ENCODE measurements around the gene ZWINT.
A peak's percentile ranks its signal among the peaks of the same experiment; 100 is the strongest.

Gene ZWINT

GRCh38 chr10:56360967-56361612 lies at the start of gene ZWINT:
Gene ZWINT, minus strand, starts transcription at chr10:56361259. Its CDS starts 23 bp downstream, at chr10:56361236.
- TF ChIP-seq CTCF (IDR thresholded peaks at IDR 0.05; ENCODE audit: low read depth, low read length): no peak

GRCh38 chr10:56383806-56384205 lies 22.7 kb upstream of the ZWINT start:
- H3K4me3 ChIP-seq (replicated peaks in 1 of 2; ENCODE audit: low read depth in 2 of 2, low read length in 2 of 2): no peak overlapping the region
- no peak for TF ChIP-seq CTCF (IDR thresholded peaks at IDR 0.05; ENCODE audit: low read depth, low read length)
- no peak for DNase-seq (ENCODE audit: low read depth in 2 of 2)

More at GRCh38 chr10:56360967-56361612, at the start of gene ZWINT:
- peak within 1 kb of the TSS; percentile 79 to 91 for H3K4me3 ChIP-seq (replicated peaks in 1 of 2; ENCODE audit: low read depth in 2 of 2, low read length in 2 of 2)
- DNase-seq (ENCODE audit: low read depth in 2 of 2): peak; percentile 97 to 98

GRCh38 chr10:56370217-56371113 lies 9.4 kb upstream of the ZWINT start:
- no peak for TF ChIP-seq CTCF (IDR thresholded peaks at IDR 0.05; ENCODE audit: low read depth, low read length)
- DNase-seq (ENCODE audit: low read depth in 2 of 2): peak in 1 of 2 donors; percentile 24

GRCh38 chr10:56360583-56360966 lies 484 bp downstream of the ZWINT start:
- H3K4me3 ChIP-seq (replicated peaks in 1 of 2; ENCODE audit: low read depth in 2 of 2, low read length in 2 of 2): peak overlapping the region; percentile 79 to 91
- DNase-seq (ENCODE audit: low read depth in 2 of 2): no peak
- TF ChIP-seq CTCF (IDR thresholded peaks at IDR 0.05; ENCODE audit: low read depth, low read length): no peak

More at GRCh38 chr10:56370217-56371113, 9.4 kb upstream of the ZWINT start:
- H3K4me3 ChIP-seq (replicated peaks in 1 of 2; ENCODE audit: low read depth in 2 of 2, low read length in 2 of 2): no peak overlapping the region

GRCh38 chr10:56359837-56360236 lies 1.2 kb downstream of the ZWINT start:
- no peak for DNase-seq (ENCODE audit: low read depth in 2 of 2)
- peak overlapping the region in 1 of 2 donors; percentile 91 for H3K4me3 ChIP-seq (replicated peaks in 1 of 2; ENCODE audit: low read depth in 2 of 2, low read length in 2 of 2)
- TF ChIP-seq CTCF (IDR thresholded peaks at IDR 0.05; ENCODE audit: low read depth, low read length): no peak

GRCh38 chr10:56357018-56357417 lies 4.0 kb downstream of the ZWINT start:
- H3K4me3 ChIP-seq (replicated peaks in 1 of 2; ENCODE audit: low read depth in 2 of 2, low read length in 2 of 2): no peak overlapping the region
- DNase-seq (ENCODE audit: low read depth in 2 of 2): no peak
- no peak for TF ChIP-seq CTCF (IDR thresholded peaks at IDR 0.05; ENCODE audit: low read depth, low read length)

Data from cardiac fibroblast (primary cell).